VCaP (cell line): ENCODE measurements around the gene PRRT1.

Experiments used
- H3K27ac ChIP-seq: fragments of 450-650 bp; 2 replicates; pipeline ENCODE4 v1.5.1; 2017
- CTCF ChIP-seq: fragments of 450-650 bp; conservative IDR thresholded peaks from 2 replicates; pipeline ENCODE4 v1.5.1; 2017; ENCODE audit warnings: mild to moderate bottlenecking, moderate library complexity

The PRRT1 gene

GRCh38 chr6:32123681-32124080, 28.1 kb downstream of the PRRT1 start:
- H3K27ac ChIP-seq, result no peak overlapping the region
- no peak for TF ChIP-seq CTCF

GRCh38 chr6:32120573-32121059, 31.1 kb downstream of the PRRT1 start:
- TF ChIP-seq CTCF, result no peak
- H3K27ac ChIP-seq, result no peak overlapping the region

GRCh38 chr6:32118782-32119628, 32.7 kb downstream of the PRRT1 start:
- no peak overlapping the region for H3K27ac ChIP-seq
- TF ChIP-seq CTCF, result peak; percentile 95

- no peak overlapping the region for H3K27ac ChIP-seq
- no peak for TF ChIP-seq CTCF
Measured at GRCh38 chr6:32117461-32117860, 34.3 kb downstream of the PRRT1 start.

GRCh38 chr6:32116674-32117073, 35.1 kb downstream of the PRRT1 start:
- H3K27ac ChIP-seq, result no peak overlapping the region
- peak; percentile 55 for TF ChIP-seq CTCF

- no peak for TF ChIP-seq CTCF
- no peak overlapping the region for H3K27ac ChIP-seq
Measured at GRCh38 chr6:32115623-32116022, 36.1 kb downstream of the PRRT1 start.

- no peak overlapping the region for H3K27ac ChIP-seq
- no peak for TF ChIP-seq CTCF
Measured at GRCh38 chr6:32114796-32115195, 36.9 kb downstream of the PRRT1 start.
